Chondrocyte (in vitro differentiated cells): Measurements from ENCODE around the gene APLF. TPM values are rescaled to one million over a fixed set of nuclear protein-coding genes. Genes with fewer than 3 reads are reported as not detected.

Experiments
- DNase-seq: peaks from one replicate; pipeline ENCODE4 v3.0.0; 2021; ENCODE audit warnings: mixed read lengths, low spot score
- H3K27ac Mint-ChIP-seq: one replicate; pipeline ENCODE4 v1.8.0; 2021; ENCODE audit warnings: mild to moderate bottlenecking, moderate library complexity, mixed read lengths; ENCODE audit not compliant: unreplicated experiment
- H3K27me3 Mint-ChIP-seq: 2 replicates; pipeline ENCODE4 v1.8.0; 2021; ENCODE audit warnings: low read depth, mixed read lengths
- H3K36me3 Mint-ChIP-seq: 2 replicates; pipeline ENCODE4 v1.8.0; 2021; ENCODE audit warnings: low read depth, mixed read lengths
- H3K4me1 Mint-ChIP-seq: 2 replicates; pipeline ENCODE4 v1.8.0; 2021; ENCODE audit warnings: low read depth, mild to moderate bottlenecking, mixed read lengths
- H3K4me3 Mint-ChIP-seq: one replicate; pipeline ENCODE4 v1.8.0; 2021; ENCODE audit warnings: mild to moderate bottlenecking, moderate library complexity, mixed read lengths; ENCODE audit not compliant: unreplicated experiment
- H3K9me3 Mint-ChIP-seq: 2 replicates; pipeline ENCODE4 v1.8.0; 2021; ENCODE audit warnings: low read depth, mixed read lengths
- long read RNA-seq: library from polyadenylated mRNA; stranded (forward); transcript quantifications from one replicate; pipeline ENCODE4 v2.0.0, GENCODE V29; 2021
- total RNA-seq: library from RNA; stranded (reverse); gene quantifications from 3 replicates; pipeline ENCODE4 v1.2.1, GENCODE V29; 2021
- TF ChIP-seq, protein P1 (sequence below): fragments of 200-600 bp; sonication (generic); IDR thresholded peaks from 2 replicates; pipeline ENCODE4 v1.5.0; 2021; ENCODE audit warnings: antibody characterized with exemption, mild to moderate bottlenecking, moderate library complexity

The APLF gene
- total RNA-seq: 3.9 to 4.5 TPM (median 4.3 TPM) in 3 replicates
- long read RNA-seq, transcript APLF-201 (10 exons, 3,847 nt): major isoform, 11 of 17 reads
- long read RNA-seq, partial matches to known transcripts: 0 of 17 reads
- long read RNA-seq, other reads (novel, unspliced or antisense): 6 of 17 reads

DNA sequence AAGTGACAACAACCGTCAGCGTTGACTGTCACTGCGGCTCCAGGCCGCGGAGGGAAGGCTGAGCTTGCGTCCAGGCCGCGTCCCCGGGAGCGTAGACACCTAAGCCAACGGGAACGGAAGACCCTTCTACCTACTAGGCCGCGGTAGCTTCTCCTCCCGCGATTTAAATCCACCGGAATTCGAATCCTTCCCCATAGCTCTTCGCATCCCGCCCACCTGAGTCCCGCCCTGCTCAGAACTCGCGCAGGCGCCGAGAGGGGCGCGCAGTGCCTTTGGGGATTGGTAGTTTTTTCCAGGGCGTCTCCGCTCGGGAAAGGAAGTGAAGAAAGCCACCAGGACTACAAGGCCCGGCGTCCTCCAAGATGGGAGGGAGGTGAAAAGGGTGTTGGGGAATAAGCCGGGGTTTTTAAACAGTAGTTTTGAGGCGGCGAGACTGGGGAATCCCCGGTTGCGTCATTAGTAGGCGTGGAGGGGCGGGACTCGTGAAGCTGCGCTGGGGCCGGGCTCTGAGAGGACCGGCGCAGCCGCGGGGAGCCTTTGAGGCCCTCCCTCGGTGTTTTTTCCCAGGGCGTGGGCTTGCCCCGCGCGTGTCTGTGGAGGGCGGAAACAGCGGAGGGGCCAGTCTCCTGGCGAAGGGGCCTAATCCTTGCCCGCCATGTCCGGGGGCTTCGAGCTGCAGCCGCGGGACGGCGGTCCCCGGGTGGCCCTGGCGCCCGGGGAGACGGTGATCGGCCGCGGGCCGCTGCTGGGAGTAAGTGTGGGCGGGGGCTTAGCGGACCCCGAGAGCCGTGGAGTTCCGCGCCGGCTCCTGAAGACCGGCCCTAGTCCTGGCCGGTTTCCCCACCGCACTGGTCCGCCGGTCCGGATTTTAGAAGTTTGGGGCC is at the start of gene APLF, which contains the start of gene FBXO48:
APLF (plus strand) TSS at position 509 of the 884 bp plus-strand sequence; CDS start at position 656, 147 bp downstream.
FBXO48 (minus strand) TSS at position 218 of the 884 bp plus-strand sequence. CDS start 2,149 bp downstream, outside the sequence.
- H3K4me3 Mint-ChIP-seq: peak within 1 kb of the TSS; percentile 96
- H3K4me1 Mint-ChIP-seq: peaks cover 20% of the 10 kb centered on the region
- H3K9me3 Mint-ChIP-seq: no peaks in the 10 kb centered on the region
- H3K27me3 Mint-ChIP-seq: no peaks in the 10 kb centered on the region
- peak; percentile 98 for DNase-seq
- no peaks in the 10 kb centered on the region for H3K36me3 Mint-ChIP-seq
- peak within 1 kb of the TSS; percentile 94 for H3K27ac Mint-ChIP-seq
- TF ChIP-seq, protein P1, sequence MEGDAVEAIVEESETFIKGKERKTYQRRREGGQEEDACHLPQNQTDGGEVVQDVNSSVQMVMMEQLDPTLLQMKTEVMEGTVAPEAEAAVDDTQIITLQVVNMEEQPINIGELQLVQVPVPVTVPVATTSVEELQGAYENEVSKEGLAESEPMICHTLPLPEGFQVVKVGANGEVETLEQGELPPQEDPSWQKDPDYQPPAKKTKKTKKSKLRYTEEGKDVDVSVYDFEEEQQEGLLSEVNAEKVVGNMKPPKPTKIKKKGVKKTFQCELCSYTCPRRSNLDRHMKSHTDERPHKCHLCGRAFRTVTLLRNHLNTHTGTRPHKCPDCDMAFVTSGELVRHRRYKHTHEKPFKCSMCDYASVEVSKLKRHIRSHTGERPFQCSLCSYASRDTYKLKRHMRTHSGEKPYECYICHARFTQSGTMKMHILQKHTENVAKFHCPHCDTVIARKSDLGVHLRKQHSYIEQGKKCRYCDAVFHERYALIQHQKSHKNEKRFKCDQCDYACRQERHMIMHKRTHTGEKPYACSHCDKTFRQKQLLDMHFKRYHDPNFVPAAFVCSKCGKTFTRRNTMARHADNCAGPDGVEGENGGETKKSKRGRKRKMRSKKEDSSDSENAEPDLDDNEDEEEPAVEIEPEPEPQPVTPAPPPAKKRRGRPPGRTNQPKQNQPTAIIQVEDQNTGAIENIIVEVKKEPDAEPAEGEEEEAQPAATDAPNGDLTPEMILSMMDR: no peak

DNA sequence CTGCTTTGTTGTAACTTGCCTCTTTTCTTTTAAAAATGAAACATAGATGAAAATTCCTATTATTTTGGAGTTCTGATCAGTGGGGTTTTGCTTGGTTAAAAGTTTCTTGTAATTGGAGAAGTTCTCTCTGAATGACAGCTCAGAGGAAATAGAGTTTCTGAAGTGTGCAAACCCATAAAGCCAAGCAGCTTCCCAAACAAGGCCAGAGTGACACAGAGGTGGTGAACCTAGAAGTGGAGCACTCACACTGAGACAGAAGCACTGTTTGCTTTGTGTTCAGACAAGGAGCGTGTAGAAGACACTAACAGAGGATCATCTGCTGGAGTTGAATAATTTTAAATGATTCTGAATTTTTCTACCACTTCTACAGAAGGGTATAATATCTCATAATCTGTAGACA is 49.5 kb upstream of the APLF start:
- DNase-seq: no peak
- Mint-ChIP-seq H3K4me3 (no peak overlapping the region), H3K9me3 (no peaks in the 10 kb centered on the region), H3K4me1 (peaks cover 7% of the 10 kb centered on the region), H3K27me3 (peaks cover 1% of the 10 kb centered on the region), H3K36me3 (peaks cover 1% of the 10 kb centered on the region), H3K27ac (no peak overlapping the region)
- TF ChIP-seq, protein P1: no peak

DNA sequence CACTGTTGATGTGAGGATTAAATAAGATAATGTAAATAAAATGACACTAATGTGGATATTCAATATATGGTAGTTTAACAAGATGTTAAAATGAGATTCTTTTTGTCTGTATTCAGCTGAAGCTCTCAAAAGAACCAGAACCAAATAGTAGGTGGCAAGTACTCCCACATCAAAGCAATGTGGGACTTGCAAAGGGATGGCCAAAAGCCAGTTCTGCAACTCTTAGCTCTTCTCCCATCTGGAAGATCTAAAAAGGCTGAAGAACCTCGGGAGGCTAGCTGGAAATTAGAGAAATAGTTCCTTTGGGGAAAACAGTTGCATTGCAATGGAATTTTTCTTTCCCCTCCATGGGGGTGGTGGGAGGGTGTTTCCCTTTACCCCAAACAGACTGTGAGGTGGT is 49.0 kb upstream of the APLF start:
- TF ChIP-seq, protein P1: no peak
- Mint-ChIP-seq H3K4me1 (peaks cover 7% of the 10 kb centered on the region), H3K27me3 (peaks cover 1% of the 10 kb centered on the region), H3K27ac (no peak overlapping the region), H3K36me3 (peaks cover 1% of the 10 kb centered on the region), H3K9me3 (no peaks in the 10 kb centered on the region), H3K4me3 (no peak overlapping the region)
- DNase-seq: no peak

DNA sequence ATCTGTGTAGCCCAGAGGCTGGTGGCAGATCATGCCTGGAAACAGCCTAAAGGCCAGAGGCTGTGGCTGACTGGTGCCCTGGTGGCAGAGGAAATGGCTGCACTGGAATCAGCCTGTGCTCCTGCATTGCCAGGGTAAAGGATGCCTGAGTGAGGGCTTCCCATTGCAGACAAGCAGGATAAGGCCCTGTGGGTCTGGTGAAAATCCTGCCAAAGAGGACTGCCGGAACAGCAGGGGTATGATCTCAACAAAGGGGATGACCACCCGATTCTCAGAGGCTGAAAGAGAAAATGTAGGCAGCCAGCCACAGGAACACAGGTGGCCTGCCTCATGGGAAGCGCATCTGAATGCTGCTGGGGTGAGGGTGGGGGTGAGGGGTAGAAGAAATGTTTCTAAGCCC is 48.5 kb upstream of the APLF start:
- Mint-ChIP-seq H3K27me3 (peaks cover 1% of the 10 kb centered on the region), H3K4me1 (peaks cover 7% of the 10 kb centered on the region), H3K27ac (no peak overlapping the region), H3K9me3 (no peaks in the 10 kb centered on the region), H3K4me3 (no peak overlapping the region), H3K36me3 (peaks cover 1% of the 10 kb centered on the region)
- TF ChIP-seq, protein P1: no peak
- no peak for DNase-seq

- Mint-ChIP-seq H3K27me3 (peaks cover 1% of the 10 kb centered on the region), H3K36me3 (peaks cover 1% of the 10 kb centered on the region), H3K4me3 (no peak overlapping the region), H3K27ac (no peak overlapping the region), H3K9me3 (no peaks in the 10 kb centered on the region), H3K4me1 (peaks cover 7% of the 10 kb centered on the region)
- no peak for DNase-seq
- TF ChIP-seq, protein P1: no peak
These were observed 47.0 kb upstream of the APLF start for GRCh38 chr2:68420254-68420910.
